ENCODE measurements around the gene ZNF236. TPM values are rescaled to one million over a fixed set of nuclear protein-coding genes. Genes with fewer than 3 reads are reported as not detected.
A peak's percentile ranks its signal among the peaks of the same experiment; 100 is the strongest.

ZNF236 gene
- total RNA-seq, 4 donors from 2014 or later: 6.2 to 16.5 (median 10.7) TPM

DNA sequence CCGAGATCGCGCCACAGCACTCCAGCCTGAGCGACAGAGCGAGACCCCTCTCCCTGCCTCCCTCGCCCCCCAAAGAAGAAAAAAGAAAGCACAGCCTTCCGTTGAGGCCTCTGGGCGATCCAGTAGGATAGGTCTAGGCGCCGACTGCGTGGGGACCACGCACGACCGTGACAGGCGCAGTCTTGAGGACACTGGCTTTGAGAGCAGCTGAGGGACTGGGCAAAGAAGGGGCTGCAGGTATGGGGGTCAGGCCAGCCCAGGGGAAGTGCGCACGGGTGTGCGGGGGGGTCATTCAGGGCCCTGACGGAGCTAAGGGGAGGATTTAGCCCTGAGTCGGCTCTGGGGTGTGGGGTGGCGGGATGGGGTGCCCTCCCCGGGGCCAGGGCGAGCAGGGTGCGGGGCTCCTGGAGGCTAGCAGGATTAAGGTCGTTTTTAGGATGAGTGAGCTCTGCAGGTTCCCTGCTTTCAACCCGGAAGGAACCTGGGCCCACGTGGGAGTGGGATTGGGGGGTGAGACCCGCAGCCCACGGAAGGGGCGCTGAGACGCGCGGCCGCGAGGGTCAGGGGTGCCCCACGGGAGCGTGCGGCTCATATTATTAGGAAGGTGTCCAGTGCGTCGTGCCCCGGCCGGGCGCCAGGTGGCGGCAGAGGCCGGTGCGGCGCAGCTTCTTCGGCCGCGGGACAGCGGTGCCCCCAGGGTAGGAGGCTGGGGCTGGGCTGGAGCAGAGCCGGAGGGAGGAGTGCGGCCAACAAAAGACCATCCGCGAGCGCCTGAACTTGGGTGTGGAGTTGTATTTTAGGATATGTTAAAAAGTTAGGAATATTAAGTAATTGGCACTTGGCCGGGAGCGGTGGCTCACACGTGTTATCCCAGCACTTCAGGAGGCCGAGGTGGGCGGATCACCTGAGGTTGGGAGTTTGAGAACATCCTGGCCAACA, 20.5 kb upstream of the ZNF236 start:
- Histone ChIP-seq H3K9me3 (no peaks in the 10 kb centered on the region), H3K27me3 (peaks cover 0 to 10% (median 0%) of the 10 kb centered on the region in 4 donors), H3K27ac (no peak overlapping the region), H3K36me3 (no peaks in the 10 kb centered on the region), H3K4me3 (peak overlapping the region in 3 of 4 donors; percentile 2 to 60 (median 29)), H3K4me1 (peaks cover 0 to 27% (median 14%) of the 10 kb centered on the region in 3 donors)
- WGBS, 2 donors: 5 to 36% methylated on average over 16 to 24 of the region's 61 CpGs
- intact Hi-C loops (cut with DNase I): loop anchor here (10.0 kb wide), 1 partner anchor 183 kb away; no protein-coding TSS in a partner anchor
- TF ChIP-seq CTCF (IDR thresholded peaks at IDR 0.05) (peak; percentile 66 to 91 (median 78)), POLR2A (IDR thresholded peaks at IDR 0.05) (no peak)
- no peak for DNase-seq

- Histone ChIP-seq H3K4me1 (peaks cover 0 to 27% (median 14%) of the 10 kb centered on the region in 3 donors), H3K27me3 (peaks cover 0 to 10% (median 0%) of the 10 kb centered on the region in 4 donors), H3K9me3 (no peaks in the 10 kb centered on the region), H3K36me3 (peaks cover 0 to 6% (median 0%) of the 10 kb centered on the region in 3 donors), H3K4me3 (no peak overlapping the region), H3K27ac (no peak overlapping the region)
- intact Hi-C loops (cut with DNase I): loop anchor here (10.0 kb wide), 1 partner anchor 181 kb away; no protein-coding TSS in a partner anchor
- no peak for DNase-seq
- 36% methylated on average over 5 of the region's 5 CpGs for WGBS, 2 donors
- no peak for TF ChIP-seq POLR2A (IDR thresholded peaks at IDR 0.05)
These were observed 18.9 kb upstream of the ZNF236 start for GRCh38 chr18:76803413-76803812.

GRCh38 chr18:76803814-76804213, 18.5 kb upstream of the ZNF236 start:
- peaks cover 0 to 10% (median 0%) of the 10 kb centered on the region in 4 donors for H3K27me3 ChIP-seq
- intact Hi-C loops (cut with DNase I): loop anchor here (10.0 kb wide), 1 partner anchor 181 kb away; no protein-coding TSS in a partner anchor
- 2 to 3% methylated on average over 11 of the region's 11 CpGs for WGBS, 2 donors

GRCh38 chr18:76805221-76805620, 17.1 kb upstream of the ZNF236 start:
- peaks cover 0 to 27% (median 14%) of the 10 kb centered on the region in 3 donors for H3K4me1 ChIP-seq
- WGBS, 2 donors: 60 to 68% methylated on average over 6 to 7 of the region's 7 CpGs
- H3K27ac ChIP-seq: no peak overlapping the region
- intact Hi-C loops (cut with DNase I): loop anchor here (10.0 kb wide), 1 partner anchor 180 kb away; no protein-coding TSS in a partner anchor
- DNase-seq: no peak
- TF ChIP-seq CTCF (IDR thresholded peaks at IDR 0.05): no peak
- TF ChIP-seq POLR2A (IDR thresholded peaks at IDR 0.05): no peak
- peaks cover 0 to 10% (median 0%) of the 10 kb centered on the region in 4 donors for H3K27me3 ChIP-seq
- H3K9me3 ChIP-seq: no peaks in the 10 kb centered on the region
- peaks cover 0 to 12% (median 0%) of the 10 kb centered on the region in 3 donors for H3K36me3 ChIP-seq
- H3K4me3 ChIP-seq: no peak overlapping the region

More at GRCh38 chr18:76803814-76804213, 18.5 kb upstream of the ZNF236 start:
- Histone ChIP-seq H3K4me3 (no peak overlapping the region), H3K36me3 (peaks cover 0 to 10% (median 0%) of the 10 kb centered on the region in 3 donors), H3K9me3 (no peaks in the 10 kb centered on the region), H3K4me1 (peaks cover 0 to 27% (median 14%) of the 10 kb centered on the region in 3 donors), H3K27ac (no peak overlapping the region)
- no peak for DNase-seq
- TF ChIP-seq POLR2A (IDR thresholded peaks at IDR 0.05): no peak
- peak; percentile 56 to 83 (median 67) for TF ChIP-seq CTCF (IDR thresholded peaks at IDR 0.05)

- 27 to 46% methylated on average over 4 to 5 of the region's 7 CpGs for WGBS, 2 donors
- intact Hi-C loops (cut with DNase I): loop anchor here (10.0 kb wide), 1 partner anchor 178 kb away; no protein-coding TSS in a partner anchor
- peaks cover 0 to 12% (median 0%) of the 10 kb centered on the region in 3 donors for H3K36me3 ChIP-seq
- H3K9me3 ChIP-seq: no peaks in the 10 kb centered on the region
- DNase-seq: no peak
- TF ChIP-seq CTCF (IDR thresholded peaks at IDR 0.05) (no peak), POLR2A (IDR thresholded peaks at IDR 0.05) (no peak)
- H3K4me3 ChIP-seq: no peak overlapping the region
- peaks cover 0 to 7% (median 0%) of the 10 kb centered on the region in 4 donors for H3K27me3 ChIP-seq
- H3K27ac ChIP-seq: no peak overlapping the region
- peaks cover 0 to 27% (median 14%) of the 10 kb centered on the region in 3 donors for H3K4me1 ChIP-seq
These were observed 16.1 kb upstream of the ZNF236 start for GRCh38 chr18:76806301-76806700.
